DMS153 treated with DMSO at 0.1 percent for 48 hours (cell line): Measurements from ENCODE around the gene SLC22A1.
"Not testable (repeated sequence)": the region's sequence is repeated elsewhere in the genome, so short reads cannot be mapped to it uniquely, and the experiment has no call there.

Experiments used
- DNase-seq: peaks from one replicate; lab custom pipeline; 2025; ENCODE audit not compliant: unreplicated experiment; lab: John Stamatoyannopoulos, UW

SLC22A1 gene

GRCh38 chr6:160121558-160121957 is at the start of gene SLC22A1:
Gene SLC22A1, plus strand, starts transcription at chr6:160121815. Its CDS starts 121 bp downstream, at chr6:160121936.
- DNase-seq, result no peak

GRCh38 chr6:160073272-160073671 is 48.3 kb upstream of the SLC22A1 start:
- DNase-seq, result no peak

- no peak for DNase-seq
Observed at GRCh38 chr6:160076009-160076408, 45.6 kb upstream of the SLC22A1 start.

- DNase-seq, result no peak
Observed at GRCh38 chr6:160077024-160077423, 44.6 kb upstream of the SLC22A1 start.

- no peak for DNase-seq
Observed at GRCh38 chr6:160077526-160077925, 44.1 kb upstream of the SLC22A1 start.

DNA sequence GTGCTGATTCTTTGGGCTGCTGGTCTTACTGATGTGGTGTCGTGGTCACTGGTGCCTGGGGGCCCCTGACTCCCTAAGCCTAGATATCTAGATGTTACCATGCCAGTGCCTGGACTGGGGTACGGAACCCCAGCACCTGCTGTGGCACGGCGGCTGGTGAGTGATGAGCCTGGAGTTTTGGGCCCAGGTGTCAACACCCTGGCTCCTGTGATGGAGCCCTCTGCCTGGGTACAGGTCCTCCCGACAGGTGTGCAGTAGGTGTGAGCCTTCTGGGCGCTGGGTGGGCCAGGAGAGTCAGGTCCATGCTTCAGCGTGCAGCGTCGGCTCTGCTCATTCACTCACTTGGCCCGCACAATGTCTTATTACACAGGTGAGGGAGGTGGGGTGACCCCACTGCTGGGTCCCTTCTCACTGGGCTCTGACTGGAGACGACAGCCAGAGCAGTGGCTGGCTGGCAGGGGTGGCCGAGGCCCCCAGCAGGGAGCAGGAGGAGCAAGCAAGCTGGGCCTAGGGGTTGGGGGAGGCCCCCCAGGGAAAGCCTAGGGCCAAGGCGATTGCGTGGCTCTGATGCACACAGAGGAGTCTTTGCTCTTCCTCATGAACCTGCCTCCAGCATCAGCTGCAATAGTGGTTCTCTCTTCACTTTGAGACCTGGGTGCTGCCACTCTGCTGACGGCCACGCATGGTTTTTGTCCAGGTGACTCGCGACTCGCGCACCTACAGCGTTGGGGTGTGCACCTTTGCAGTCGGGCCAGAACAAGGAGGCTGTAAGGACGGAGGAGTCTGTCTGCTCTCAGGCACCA is 42.5 kb upstream of the SLC22A1 start:
- DNase-seq, result no peak

DNA sequence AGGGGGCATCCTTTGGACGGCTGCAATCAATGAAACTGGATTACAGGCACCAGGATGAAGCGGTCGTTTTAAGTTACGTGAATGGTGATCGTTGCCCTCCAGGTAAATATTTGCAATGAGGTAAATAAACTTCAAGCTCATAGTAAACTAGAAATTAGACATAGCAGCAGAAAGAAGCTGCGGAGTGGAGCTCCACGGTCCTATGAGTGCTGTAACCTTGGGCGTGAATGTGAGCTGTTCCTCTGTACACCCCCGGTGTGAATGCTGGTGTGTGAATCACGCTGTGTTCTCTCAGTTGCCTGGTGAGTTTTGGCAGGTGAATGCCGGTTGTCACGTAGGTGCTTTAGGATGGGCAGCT is 42.0 kb upstream of the SLC22A1 start:
- no peak for DNase-seq

DNA sequence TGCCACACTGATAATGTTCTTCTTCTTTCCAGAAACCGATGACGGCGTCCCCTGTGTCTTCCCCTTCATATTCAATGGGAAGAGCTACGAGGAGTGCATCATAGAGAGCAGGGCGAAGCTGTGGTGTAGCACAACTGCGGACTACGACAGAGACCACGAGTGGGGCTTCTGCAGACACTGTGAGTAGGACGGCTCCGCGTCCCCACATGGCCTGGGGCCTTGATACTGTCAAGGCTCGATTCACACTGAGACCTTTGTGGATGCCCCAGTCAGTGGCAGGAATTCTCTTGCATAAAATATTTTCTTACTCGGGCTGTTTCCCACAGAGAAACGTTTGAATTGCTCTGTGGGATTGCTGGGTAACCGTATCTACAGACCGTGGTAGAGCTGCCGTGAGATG is 41.5 kb upstream of the SLC22A1 start:
- DNase-seq, result no peak

DNA sequence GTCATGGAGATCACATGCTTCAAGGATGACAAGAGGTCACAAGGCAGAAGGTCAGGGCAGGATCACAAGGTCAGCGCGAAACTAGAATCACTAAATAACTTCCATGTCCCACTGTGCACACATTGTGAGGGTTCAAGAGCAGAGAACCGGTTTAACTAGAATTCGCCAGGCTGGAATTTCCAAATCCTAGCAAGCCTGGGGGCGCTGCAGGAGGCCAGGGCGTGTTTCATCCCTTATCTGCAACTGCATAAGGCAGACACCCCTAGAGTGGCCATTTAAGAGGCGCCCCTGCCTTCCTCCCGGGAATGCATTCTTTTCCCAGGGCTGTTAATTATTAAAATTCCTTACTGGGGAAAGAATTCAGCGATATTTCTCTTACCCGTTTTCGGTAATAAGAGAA is 40.2 kb upstream of the SLC22A1 start:
- no peak for DNase-seq

DNA sequence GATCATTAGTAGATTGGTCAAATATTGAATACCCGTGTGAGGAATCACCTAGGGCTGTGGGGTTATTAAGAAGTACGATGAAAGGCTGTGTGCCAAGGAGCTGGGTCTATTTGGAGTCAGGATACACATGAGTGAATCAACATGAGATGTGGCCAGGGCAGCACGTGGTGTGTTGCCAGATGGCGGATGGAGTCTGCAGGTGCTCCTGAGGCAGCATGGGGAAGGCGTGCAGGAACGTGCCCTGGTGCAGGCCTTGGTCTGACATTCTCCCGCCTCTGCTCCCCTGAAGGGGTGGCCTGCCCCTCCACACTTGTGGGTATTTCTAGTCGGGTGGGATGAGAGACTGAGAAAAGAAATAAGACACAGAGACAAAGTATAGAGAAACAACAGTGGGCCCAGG is 39.0 kb upstream of the SLC22A1 start:
- DNase-seq, result no peak

DNA sequence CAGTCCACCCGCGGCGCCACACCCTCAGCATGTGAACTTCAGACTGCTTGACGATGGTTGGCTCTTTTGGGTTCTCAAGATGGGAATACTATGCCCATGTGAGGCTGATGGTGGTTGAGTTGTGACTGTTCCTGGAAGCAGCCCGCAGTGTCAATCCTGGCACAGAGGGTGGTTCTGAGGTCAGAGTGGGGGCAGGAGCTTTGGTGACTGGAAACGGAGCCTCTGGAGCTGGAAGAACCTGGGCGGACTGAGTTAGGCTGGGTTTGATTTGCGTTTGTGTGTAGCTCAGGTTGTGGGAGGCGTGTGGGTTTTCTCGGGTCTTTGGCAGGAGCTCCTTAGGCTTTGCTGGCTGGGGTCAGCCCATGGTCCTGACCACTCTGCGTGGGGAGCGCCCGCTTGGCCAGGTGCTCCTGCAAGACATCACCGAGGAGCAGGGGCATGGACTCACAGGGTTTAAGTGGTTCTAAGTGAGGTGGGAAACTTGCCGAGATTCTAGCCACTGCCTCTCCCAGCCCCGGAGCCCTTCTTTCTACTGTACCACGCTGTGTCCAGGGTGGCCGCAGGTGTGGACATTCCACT is 37.3 kb upstream of the SLC22A1 start:
- no peak for DNase-seq

DNA sequence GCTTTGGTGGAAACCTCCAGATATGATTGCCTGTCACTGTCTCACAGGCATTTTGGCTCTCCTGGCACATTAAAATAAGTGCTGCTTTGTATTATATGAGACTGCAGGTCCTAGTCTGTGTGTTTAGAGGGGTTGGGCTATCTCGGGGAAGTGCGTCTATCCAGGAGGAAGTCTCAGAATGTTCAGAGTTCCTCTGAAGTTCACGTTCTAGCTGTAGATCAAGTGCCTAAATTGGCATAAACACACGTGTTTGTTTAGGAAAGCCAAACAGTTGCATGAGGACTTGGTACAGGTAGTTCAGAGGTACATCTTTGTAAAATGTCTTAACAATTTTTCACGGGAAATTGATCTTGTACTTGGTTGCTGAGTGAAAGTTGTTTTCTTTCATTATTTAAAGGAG is 36.4 kb upstream of the SLC22A1 start:
- DNase-seq, result no peak

- no peak for DNase-seq
Observed at GRCh38 chr6:160085713-160086505, 35.7 kb upstream of the SLC22A1 start.

- DNase-seq, result no peak
Observed at GRCh38 chr6:160086754-160087153, 34.9 kb upstream of the SLC22A1 start.

- DNase-seq, result no peak
Observed at GRCh38 chr6:160088069-160088783, 33.4 kb upstream of the SLC22A1 start.

DNA sequence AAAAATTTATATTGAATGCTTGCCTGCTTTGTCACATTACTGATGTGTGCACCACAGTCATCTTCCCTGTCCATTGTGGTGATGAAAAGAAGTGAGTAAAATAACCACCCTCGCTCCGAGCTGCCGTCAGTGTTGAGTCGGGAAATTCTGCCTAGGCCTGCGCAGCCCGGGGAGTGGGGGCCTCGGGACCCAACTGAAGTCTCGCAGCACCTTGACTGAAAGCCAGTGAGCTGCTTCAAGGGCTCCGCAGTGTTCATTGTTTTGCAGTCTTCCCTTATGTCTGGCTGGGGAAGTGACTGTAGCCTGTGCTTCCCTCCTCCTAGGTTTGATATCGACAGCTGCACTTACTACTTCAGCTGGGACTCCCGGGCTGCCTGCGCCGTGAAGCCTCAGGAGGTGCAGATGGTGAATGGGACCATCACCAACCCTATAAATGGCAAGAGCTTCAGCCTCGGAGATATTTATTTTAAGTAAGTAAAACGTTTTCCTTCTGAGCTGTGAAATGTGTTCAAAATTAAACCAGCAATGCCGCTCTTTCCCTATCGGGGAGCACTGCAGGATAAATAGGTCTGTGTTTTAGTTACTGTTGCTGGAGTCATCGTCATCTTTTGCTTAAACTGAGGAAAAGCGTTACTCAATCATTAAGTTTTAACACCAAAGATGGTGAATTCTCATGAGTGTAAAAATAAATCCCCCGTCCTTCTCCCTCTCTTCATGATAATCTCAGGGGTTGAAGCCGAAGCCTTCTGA is 32.7 kb upstream of the SLC22A1 start:
- DNase-seq, result no peak

- DNase-seq, result no peak
Observed at GRCh38 chr6:160089534-160089897, 32.1 kb upstream of the SLC22A1 start.

- not testable (repeated sequence) for DNase-seq
Observed at GRCh38 chr6:160090442-160091239, 31.0 kb upstream of the SLC22A1 start.

- not testable (repeated sequence) for DNase-seq
Observed at GRCh38 chr6:160092176-160092575, 29.4 kb upstream of the SLC22A1 start.

- no peak for DNase-seq
Observed at GRCh38 chr6:160092602-160093001, 29.0 kb upstream of the SLC22A1 start.
